Putamen (tissue), 1 donor: ENCODE measurements around the gene SLC35B2.

ENCODE experiments used
- DNase-seq: peaks from one replicate; pipeline ENCODE4 v3.0.0-alpha.2; 2016; ENCODE audit warnings: low spot score

The SLC35B2 gene

DNA sequence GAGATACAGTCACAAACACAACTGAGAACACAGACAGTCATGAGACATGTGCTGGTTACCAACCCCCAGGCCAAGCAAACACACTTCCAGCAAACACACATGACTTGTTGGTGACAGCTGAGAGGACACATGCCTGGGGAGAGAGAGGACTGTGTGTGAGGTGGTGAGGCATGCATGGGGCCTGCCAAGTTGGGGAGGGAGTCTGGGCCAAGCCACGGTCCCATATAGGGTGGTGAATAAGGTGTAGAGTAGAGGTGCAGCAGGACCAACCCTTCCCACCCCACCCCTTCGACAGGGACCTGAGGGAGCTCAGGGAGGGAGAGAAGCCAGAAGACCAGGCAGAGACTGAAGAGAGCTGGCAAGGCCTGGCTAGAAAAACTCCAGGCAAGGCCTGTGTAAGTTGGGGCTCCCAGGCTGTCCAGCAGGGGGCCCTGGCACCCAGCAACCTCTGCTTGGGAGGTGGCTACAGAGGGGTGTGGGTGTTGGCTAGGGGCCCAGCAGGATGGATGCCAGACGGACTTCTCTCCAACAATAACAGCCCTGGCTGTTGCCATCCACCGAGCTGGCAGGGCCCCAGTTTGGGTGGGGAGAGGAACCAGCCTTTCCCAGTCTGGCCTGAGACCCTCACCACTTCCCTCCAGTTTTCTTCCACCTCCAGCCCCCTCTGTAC, 35.9 kb downstream of the SLC35B2 start:
- peak; percentile 73 for DNase-seq

DNA sequence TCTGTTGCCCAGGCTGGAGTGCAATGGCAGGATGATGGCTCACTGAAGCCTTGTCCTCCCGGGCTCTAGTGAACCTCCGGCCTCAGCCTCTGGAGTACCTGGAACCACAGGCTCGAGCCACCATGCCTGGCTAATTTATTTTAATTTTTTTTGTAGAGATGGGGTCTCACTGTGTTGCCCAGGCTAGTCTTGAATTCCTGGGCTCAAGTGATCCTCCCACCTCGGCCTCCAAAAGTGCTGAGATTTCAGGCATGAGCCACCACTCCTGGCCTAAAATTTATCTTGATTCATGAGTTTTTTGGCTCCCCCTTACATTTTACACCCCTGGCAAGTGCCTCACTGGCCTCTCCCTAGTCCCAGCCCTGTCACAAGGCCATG, 36.4 kb downstream of the SLC35B2 start:
- DNase-seq, result no peak

DNA sequence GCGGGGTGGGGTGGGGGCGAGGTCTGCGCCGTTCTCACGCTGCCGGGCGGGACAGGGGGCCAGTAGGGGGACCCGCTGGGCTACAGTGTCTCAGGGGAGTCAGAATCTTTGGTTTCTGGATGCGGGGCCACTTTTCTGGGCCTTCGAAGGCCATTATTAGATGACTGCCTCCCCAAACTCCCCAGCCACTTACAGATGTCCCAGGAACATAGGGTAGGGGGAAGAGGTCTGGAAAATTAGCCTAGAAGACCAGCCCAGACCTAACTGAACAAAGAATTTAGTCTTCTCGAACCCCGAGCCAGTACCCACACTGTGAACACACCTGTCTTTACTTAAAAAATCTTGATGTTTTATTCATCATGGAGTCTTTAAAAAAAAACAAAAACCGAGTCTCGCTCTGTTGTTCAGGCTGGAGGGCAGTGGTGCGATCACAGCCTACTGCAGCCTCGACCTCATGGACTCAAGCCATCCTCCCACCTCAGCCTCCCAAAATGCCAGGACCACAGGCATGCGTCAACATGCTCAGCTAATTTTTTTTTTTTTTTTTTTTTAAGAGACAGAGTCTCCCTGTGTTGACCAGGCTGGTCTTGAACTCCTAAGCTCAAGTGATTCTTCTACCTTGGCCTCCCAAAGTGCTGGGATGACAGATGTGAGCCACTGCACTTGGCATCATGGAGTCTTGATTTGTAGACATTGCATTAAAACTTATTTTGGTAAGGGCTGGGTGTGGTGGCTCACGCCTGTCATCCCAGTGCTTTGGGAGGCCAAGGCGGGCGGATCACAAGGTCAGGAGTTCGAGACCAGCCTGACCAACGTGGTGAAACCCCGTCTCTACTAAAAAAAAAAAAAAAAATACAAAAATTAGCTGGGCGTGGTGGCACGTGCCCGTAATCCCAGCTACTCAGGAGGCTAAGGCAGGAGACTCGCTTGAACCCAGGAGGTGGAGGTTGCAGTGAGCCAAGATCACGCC, 37.2 kb downstream of the SLC35B2 start:
- DNase-seq, result no peak

DNA sequence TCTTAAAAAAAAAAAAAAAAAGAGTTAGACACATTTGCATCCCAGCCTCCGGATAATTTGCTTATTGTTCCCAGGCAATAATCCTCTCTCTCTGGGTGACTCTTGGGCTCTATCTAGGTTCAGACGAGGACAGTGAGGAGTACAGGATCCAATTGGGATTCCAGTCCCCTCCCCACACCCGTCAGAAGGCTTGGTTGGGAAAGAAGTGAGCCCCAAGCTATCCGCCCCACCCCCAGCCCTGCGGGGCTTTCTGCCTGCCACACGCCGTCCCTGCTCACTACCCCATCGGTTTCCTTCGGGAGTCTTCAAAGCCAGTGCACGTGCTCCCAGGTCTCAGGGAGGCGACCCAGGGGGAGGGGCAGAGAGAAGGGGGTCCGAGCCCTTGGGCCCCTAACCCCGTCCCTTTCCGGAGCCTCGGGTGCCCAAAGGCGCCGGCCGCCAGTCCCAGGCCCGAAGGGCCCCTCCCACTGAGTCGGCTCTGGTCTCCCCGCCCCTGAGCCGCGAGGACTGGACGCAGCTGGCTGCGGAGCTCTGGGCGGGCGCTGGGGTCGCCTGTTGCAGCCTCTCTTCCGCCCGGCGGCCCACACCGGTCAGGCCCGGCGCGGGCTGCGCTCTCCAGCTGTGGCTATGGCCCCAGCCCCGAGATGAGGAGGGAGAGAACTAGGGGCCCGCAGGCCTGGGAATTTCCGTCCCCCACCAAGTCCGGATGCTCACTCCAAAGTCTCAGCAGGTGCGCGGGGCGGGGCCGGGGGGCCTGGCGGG, 38.1 kb downstream of the SLC35B2 start:
- DNase-seq, result no peak

DNA sequence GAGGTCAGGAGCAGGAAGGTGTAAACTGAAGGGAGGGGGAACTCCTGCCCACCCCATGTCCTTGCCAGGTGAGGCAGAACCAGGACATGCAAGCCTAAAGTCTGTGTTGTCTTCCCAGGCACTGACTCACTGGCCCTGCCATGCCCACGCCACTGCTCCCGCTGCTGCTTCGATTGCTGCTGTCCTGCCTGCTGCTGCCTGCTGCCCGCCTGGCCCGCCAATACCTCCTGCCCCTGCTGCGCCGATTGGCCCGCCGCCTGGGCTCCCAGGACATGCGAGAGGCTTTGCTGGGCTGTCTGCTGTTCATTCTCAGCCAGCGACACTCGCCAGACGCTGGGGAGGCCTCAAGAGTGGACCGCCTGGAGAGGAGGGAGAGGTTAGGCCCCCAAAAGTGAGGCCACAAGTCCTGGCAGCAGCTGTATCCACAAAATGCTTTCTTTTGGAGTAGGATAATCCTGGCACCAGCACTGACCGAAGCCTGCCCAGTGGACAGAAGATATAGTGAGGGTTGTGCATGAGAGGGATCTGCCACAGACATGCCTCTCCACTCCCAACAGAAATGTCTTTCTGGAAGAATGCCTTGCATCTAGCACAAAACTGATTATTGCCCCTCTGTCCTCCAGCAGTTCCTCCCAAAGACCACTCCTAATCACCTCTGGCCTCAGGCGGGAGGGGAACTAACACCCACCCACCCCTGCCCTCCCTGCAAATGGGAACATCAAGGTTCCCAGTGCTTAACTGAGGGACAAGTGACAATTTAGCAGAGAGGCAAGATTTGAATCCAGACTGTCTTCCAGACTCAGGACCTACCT, 39.8 kb downstream of the SLC35B2 start:
- DNase-seq, result no peak

DNA sequence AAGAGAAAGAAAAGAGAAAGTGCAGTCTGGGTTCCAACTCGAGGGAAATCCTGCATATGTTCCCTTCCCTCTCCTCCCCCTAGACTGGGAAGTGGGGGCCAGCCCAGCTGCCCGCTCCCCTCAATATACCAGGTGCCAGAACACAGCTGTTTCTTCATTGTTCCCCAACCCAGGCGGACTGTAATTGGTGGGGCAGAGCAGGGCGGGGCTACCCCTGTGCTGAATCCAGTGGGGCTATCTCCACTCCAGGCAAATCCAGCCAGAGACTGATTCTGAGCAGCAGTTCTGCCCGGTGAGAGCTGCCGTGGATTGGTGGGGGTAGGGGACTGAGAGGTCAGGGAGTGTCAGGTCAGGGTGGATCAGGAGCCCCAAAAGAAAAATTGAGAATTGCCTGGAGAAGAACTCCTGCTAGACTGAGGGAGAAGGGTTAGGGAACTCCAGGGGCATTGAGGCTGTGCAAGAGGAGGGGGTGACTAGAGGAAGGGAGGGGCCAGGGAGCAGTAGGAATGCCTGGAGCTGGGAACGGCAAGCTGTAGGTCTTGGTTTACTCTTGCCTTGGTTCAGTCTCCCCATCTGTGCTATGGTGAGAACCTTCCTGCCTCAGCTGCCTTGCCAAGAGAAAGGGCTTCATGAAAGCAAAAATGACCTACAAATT, 40.5 kb downstream of the SLC35B2 start, which contains the start of gene MYMX:
Gene MYMX (plus strand): TSS at position 250 of the 655 bp plus-strand sequence. CDS start 546 bp downstream, outside the sequence.
- DNase-seq, result no peak

DNA sequence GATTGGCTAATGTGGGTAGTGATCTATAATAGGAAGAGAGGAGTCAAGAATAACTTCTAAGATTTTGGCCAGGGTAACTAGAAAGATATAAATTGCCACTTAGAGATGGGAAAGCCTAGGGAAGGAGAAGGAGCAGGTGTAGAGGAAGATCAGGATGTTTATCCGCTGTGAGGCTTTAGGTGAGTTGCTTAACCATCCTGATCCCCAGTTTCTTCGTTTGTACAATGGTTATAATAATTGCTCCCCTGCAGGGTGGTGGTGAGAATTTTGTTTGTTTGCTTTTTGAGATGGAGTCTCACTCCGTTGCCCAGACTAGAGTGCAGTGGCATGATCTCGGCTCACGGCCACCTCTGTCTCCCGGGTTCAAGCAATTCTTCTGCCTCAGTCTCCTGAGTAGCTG, 43.0 kb downstream of the SLC35B2 start:
- no peak for DNase-seq

DNA sequence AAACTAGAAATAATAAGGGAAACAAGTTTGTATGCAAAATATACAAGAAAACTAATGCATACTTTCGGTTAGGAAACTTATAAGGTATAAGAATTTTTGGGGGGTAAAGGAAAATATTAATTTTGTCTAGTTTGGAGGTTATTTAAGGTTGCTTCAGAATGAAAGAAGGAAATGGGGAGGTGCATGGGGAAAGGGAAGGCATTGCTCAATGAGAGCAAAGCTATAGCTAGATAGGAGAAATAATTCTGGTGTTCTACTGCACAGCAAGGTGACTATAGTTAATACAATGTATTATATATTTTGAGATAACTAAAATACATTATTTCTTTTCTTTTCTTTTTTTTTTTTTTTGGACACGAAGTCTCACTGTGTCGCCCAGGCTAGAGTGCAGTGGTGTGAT, 46.0 kb downstream of the SLC35B2 start:
- no peak for DNase-seq

DNA sequence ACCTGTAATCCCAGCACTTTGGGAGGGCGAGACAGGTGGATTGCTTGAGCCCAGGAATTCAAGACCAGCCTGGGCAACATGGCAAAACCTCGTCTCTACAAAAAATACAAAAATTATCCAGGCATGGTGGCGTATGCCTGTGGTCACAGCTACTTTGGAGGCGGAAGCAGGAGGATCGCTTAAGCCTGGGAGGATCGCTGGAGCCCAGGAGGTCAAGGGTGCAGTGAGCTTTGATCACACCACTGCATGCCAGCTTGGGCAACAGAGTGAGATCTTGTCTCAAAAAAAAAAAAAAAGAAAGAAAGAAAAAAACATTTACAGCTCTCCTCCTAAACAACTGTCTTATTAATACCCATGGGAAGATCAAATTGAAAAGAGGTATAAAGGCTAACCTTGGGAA, 49.4 kb downstream of the SLC35B2 start:
- no peak for DNase-seq
